Subcutaneous abdominal adipose tissue (tissue), 5 donors: ENCODE data around the gene CSRP2.

Experiments
- H3K27ac ChIP-seq: one replicate; pipeline ENCODE4 v1.7.0; 2013; ENCODE audit warnings: low read depth, mild to moderate bottlenecking, inconsistent platforms, low read length, moderate library complexity
- H3K27me3 ChIP-seq, 5 donors: one replicate each; pipeline ENCODE4 v1.7.0; 2013; ENCODE audit warnings: low read length in 5 of 5, inconsistent platforms in 1 of 5; ENCODE audit not compliant: control insufficient read depth in 5 of 5, insufficient read depth in 4 of 5
- H3K36me3 ChIP-seq, 5 donors: one replicate each; pipeline ENCODE4 v1.7.0; 2013; ENCODE audit warnings: low read length in 5 of 5; ENCODE audit not compliant: control insufficient read depth in 5 of 5, insufficient read depth in 5 of 5
- H3K4me1 ChIP-seq, 5 donors: one replicate each; pipeline ENCODE4 v1.7.0; 2013; ENCODE audit warnings: low read length in 5 of 5, mild to moderate bottlenecking in 3 of 5, moderate library complexity in 1 of 5; ENCODE audit not compliant: control insufficient read depth in 5 of 5, insufficient read depth in 5 of 5
- H3K4me3 ChIP-seq, 5 donors: one replicate each; pipeline ENCODE4 v1.7.0; 2013; ENCODE audit warnings: low read length in 5 of 5, low read depth in 1 of 5
- H3K9ac ChIP-seq, 5 donors: one replicate each; pipeline ENCODE4 v1.7.0; 2013; ENCODE audit warnings: low read length in 5 of 5, mild to moderate bottlenecking in 4 of 5, moderate library complexity in 3 of 5
- H3K9me3 ChIP-seq, 5 donors: one replicate each; pipeline ENCODE4 v1.7.0; 2013; ENCODE audit warnings: low read length in 5 of 5; ENCODE audit not compliant: control insufficient read depth in 5 of 5
- donor health status: healthy.
- donor health status: healthy.
- donor health status: healthy.
- donor health status: healthy.
- donor health status: healthy.

Gene CSRP2

GRCh38 chr12:76864791-76865400 lies 13.9 kb downstream of the CSRP2 start:
- Histone ChIP-seq H3K9ac (no peak overlapping the region), H3K27me3 (no peaks in the 10 kb centered on the region), H3K9me3 (no peaks in the 10 kb centered on the region), H3K4me3 (no peak overlapping the region), H3K36me3 (peaks cover 0 to 3% (median 0%) of the 10 kb centered on the region in 5 donors), H3K4me1 (peaks cover 0 to 9% (median 6%) of the 10 kb centered on the region in 5 donors), H3K27ac (no peak overlapping the region)

- Histone ChIP-seq H3K27ac (no peak overlapping the region), H3K4me3 (no peak overlapping the region)
Measured at GRCh38 chr12:76863837-76864236, 15.0 kb downstream of the CSRP2 start.

GRCh38 chr12:76863005-76863670 lies 15.7 kb downstream of the CSRP2 start:
- Histone ChIP-seq H3K4me1 (peaks cover 0 to 9% (median 6%) of the 10 kb centered on the region in 5 donors), H3K27me3 (no peaks in the 10 kb centered on the region), H3K27ac (no peak overlapping the region), H3K4me3 (no peak overlapping the region), H3K36me3 (peaks cover 0 to 11% (median 6%) of the 10 kb centered on the region in 5 donors), H3K9me3 (no peaks in the 10 kb centered on the region), H3K9ac (no peak overlapping the region)

More at GRCh38 chr12:76863837-76864236, 15.0 kb downstream of the CSRP2 start:
- Histone ChIP-seq H3K27me3 (no peaks in the 10 kb centered on the region), H3K9ac (no peak overlapping the region), H3K36me3 (peaks cover 0 to 11% (median 6%) of the 10 kb centered on the region in 5 donors), H3K4me1 (peaks cover 0 to 9% (median 6%) of the 10 kb centered on the region in 5 donors), H3K9me3 (no peaks in the 10 kb centered on the region)

- Histone ChIP-seq H3K36me3 (peaks cover 4 to 26% (median 16%) of the 10 kb centered on the region in 5 donors), H3K27ac (no peak overlapping the region), H3K4me3 (no peak overlapping the region), H3K9me3 (peaks cover 5 to 11% (median 7%) of the 10 kb centered on the region in 5 donors), H3K9ac (no peak overlapping the region), H3K4me1 (peaks cover 0 to 9% (median 6%) of the 10 kb centered on the region in 5 donors), H3K27me3 (no peaks in the 10 kb centered on the region)
Measured at GRCh38 chr12:76860256-76860655, 18.6 kb downstream of the CSRP2 start.

- no peaks in the 10 kb centered on the region for H3K27me3 ChIP-seq
- H3K9me3 ChIP-seq: peaks cover 5 to 11% (median 7%) of the 10 kb centered on the region in 5 donors
- no peak overlapping the region for H3K4me3 ChIP-seq
- H3K4me1 ChIP-seq: peaks cover 0 to 9% (median 6%) of the 10 kb centered on the region in 5 donors
- H3K9ac ChIP-seq: no peak overlapping the region
- H3K27ac ChIP-seq: no peak overlapping the region
- H3K36me3 ChIP-seq: peaks cover 4 to 27% (median 18%) of the 10 kb centered on the region in 5 donors
Measured at GRCh38 chr12:76859611-76860010, 19.2 kb downstream of the CSRP2 start.

GRCh38 chr12:76856018-76856644 lies 22.7 kb downstream of the CSRP2 start:
- H3K4me3 ChIP-seq: no peak overlapping the region
- H3K36me3 ChIP-seq: peaks cover 4 to 37% (median 28%) of the 10 kb centered on the region in 5 donors
- H3K9me3 ChIP-seq: peaks cover 5 to 11% (median 7%) of the 10 kb centered on the region in 5 donors
- no peak overlapping the region for H3K9ac ChIP-seq
- no peaks in the 10 kb centered on the region for H3K27me3 ChIP-seq
- no peaks in the 10 kb centered on the region for H3K4me1 ChIP-seq
- H3K27ac ChIP-seq: no peak overlapping the region

- Histone ChIP-seq H3K4me3 (no peak overlapping the region), H3K36me3 (peaks cover 9 to 43% (median 34%) of the 10 kb centered on the region in 5 donors), H3K9ac (no peak overlapping the region), H3K27ac (no peak overlapping the region), H3K9me3 (peaks cover 5 to 11% (median 7%) of the 10 kb centered on the region in 5 donors), H3K27me3 (no peaks in the 10 kb centered on the region), H3K4me1 (no peaks in the 10 kb centered on the region)
Measured at GRCh38 chr12:76855271-76855670, 23.5 kb downstream of the CSRP2 start.

GRCh38 chr12:76852106-76852505 lies 26.7 kb downstream of the CSRP2 start:
- no peak overlapping the region for H3K9ac ChIP-seq
- H3K27me3 ChIP-seq: no peaks in the 10 kb centered on the region
- peaks cover 16 to 50% (median 43%) of the 10 kb centered on the region in 5 donors for H3K36me3 ChIP-seq
- H3K4me3 ChIP-seq: no peak overlapping the region
- no peaks in the 10 kb centered on the region for H3K4me1 ChIP-seq
- H3K27ac ChIP-seq: no peak overlapping the region
- H3K9me3 ChIP-seq: peaks cover 5 to 11% (median 6%) of the 10 kb centered on the region in 5 donors

- Histone ChIP-seq H3K36me3 (peaks cover 15 to 57% (median 49%) of the 10 kb centered on the region in 5 donors), H3K4me3 (no peak overlapping the region), H3K9ac (no peak overlapping the region), H3K9me3 (no peaks in the 10 kb centered on the region), H3K4me1 (no peaks in the 10 kb centered on the region), H3K27me3 (no peaks in the 10 kb centered on the region), H3K27ac (no peak overlapping the region)
Measured at GRCh38 chr12:76848132-76848531, 30.7 kb downstream of the CSRP2 start.

GRCh38 chr12:76847260-76847659 lies 31.6 kb downstream of the CSRP2 start:
- no peak overlapping the region for H3K27ac ChIP-seq
- no peak overlapping the region for H3K4me3 ChIP-seq
- H3K9ac ChIP-seq: no peak overlapping the region
- peaks cover 17 to 57% (median 53%) of the 10 kb centered on the region in 5 donors for H3K36me3 ChIP-seq
- H3K27me3 ChIP-seq: no peaks in the 10 kb centered on the region
- H3K4me1 ChIP-seq: no peaks in the 10 kb centered on the region
- no peaks in the 10 kb centered on the region for H3K9me3 ChIP-seq
